DOHH2 (cell line): ENCODE results near the gene CPNE1.

Source experiments
- EZH2phosphoT487 ChIP-seq: fragments of 200-600 bp; sonication (generic); IDR thresholded peaks from 2 replicates; pipeline ENCODE4 v1.6.1; 2017; ENCODE audit warnings: borderline replicate concordance, mild to moderate bottlenecking, antibody characterized with exemption, low read length, moderate library complexity, mixed read lengths
- TF ChIP-seq, protein P1 (sequence below): fragments of 200-600 bp; sonication (generic); IDR thresholded peaks from one replicate; pipeline ENCODE4 v1.5.1; 2014; ENCODE audit warnings: antibody characterized with exemption, mild to moderate bottlenecking, low read depth, low read length; ENCODE audit not compliant: poor library complexity, severe bottlenecking

DNA sequence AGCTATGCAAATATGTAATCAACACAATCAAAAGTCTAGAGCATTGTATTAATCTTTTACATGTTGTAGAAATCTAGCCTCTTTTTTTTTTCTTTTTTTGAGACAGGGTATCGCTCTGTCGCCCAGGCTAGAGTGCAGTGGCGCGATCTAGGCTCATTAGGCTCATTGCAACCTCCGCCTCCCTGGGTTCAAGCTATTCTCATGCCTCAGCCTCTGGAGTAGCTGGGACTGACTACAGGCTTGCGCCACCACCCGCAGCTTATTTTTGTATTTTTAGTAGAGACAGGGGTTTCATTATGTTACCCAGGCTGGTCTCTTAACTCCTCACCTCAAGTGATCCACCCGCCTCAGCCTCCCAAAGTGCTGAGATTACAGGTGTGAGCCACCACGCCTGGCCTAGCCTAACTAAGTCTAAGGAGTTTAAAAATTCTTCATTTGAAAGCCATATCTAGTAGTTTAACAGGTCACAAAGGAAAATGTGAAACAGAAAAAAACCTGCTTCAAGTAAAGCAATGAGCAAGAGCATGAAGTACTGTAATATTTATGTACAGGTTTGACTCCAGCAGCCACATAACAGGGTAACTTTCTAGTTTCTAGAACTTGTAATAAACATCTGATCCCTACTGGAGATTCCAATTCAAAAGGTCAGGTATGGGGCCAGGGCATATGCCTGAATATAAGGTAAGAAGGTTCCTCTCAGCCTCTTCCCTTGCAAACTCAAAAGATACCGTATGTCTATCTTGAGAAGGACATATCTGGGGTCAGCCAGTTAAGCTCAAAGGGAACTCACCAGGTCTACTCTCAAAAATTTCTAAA, 4.4 kb downstream of the CPNE1 start:
- TF ChIP-seq, protein P1, sequence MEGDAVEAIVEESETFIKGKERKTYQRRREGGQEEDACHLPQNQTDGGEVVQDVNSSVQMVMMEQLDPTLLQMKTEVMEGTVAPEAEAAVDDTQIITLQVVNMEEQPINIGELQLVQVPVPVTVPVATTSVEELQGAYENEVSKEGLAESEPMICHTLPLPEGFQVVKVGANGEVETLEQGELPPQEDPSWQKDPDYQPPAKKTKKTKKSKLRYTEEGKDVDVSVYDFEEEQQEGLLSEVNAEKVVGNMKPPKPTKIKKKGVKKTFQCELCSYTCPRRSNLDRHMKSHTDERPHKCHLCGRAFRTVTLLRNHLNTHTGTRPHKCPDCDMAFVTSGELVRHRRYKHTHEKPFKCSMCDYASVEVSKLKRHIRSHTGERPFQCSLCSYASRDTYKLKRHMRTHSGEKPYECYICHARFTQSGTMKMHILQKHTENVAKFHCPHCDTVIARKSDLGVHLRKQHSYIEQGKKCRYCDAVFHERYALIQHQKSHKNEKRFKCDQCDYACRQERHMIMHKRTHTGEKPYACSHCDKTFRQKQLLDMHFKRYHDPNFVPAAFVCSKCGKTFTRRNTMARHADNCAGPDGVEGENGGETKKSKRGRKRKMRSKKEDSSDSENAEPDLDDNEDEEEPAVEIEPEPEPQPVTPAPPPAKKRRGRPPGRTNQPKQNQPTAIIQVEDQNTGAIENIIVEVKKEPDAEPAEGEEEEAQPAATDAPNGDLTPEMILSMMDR = no peak
- no peak for TF ChIP-seq EZH2phosphoT487
